GM12892 (cell line): ENCODE measurements around the gene PACSIN3.

ENCODE experiments used
- POLR2A ChIP-seq: IDR thresholded peaks from 2 replicates; pipeline ENCODE4 v1.6.1; 2011; ENCODE audit warnings: low read depth, low read length, control low read depth
- POLR2AphosphoS5 ChIP-seq: IDR thresholded peaks from 2 replicates; pipeline ENCODE4 v1.6.1; 2011; ENCODE audit warnings: low read depth, low read length, control low read depth
- TAF1 ChIP-seq: IDR thresholded peaks from 2 replicates; pipeline ENCODE4 v1.6.1; 2011; ENCODE audit warnings: low read depth, mild to moderate bottlenecking, control low read depth, low read length, borderline replicate concordance

DNA sequence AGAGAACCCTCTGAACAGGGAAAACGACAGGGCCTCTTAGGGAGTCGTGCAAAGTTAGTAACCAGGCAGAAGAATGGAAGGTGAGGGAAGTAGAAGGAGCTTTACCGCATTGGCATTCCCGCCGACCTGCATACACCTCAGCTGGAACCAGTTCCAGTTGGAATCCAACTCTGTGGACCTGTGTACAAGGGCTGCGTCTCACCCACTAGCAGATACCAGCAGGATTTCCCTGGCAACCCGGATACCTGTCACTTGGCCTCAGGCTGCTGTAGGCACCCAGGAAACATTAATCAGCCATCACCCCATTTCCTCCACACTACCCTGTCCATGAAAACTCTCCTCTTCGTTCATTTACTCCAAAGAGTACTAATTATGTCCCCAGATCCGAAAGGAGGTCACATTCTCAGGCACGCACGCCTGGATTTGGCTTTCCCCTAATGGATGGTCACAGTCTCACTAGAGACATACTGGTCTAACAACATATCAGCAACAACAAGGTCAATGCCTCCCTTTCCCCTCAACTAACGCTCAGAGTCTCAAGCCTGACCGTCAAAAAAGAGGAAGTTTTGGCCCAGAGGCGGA, 10.4 kb downstream of the PACSIN3 start:
- TF ChIP-seq TAF1 (no peak), POLR2AphosphoS5 (no peak), POLR2A (no peak)
